ENCODE data around the gene ZSWIM5.
"Not testable (repeated sequence)": the region's sequence is repeated elsewhere in the genome, so short reads cannot be mapped to it uniquely, and the experiment has no call there.

Gene ZSWIM5

GRCh38 chr1:45205011-45205909, 1.1 kb downstream of the ZSWIM5 start:
- DNase-seq (ENCODE audit: extremely low read depth in 1 of 2, low read depth in 1 of 2): no peak

- DNase-seq (ENCODE audit: extremely low read depth in 1 of 2, low read depth in 1 of 2): no peak
Measured at GRCh38 chr1:45200906-45201500, 5.4 kb downstream of the ZSWIM5 start.

GRCh38 chr1:45200435-45200834, 6.0 kb downstream of the ZSWIM5 start:
- no peak for DNase-seq (ENCODE audit: extremely low read depth in 1 of 2, low read depth in 1 of 2)

GRCh38 chr1:45198185-45198584, 8.2 kb downstream of the ZSWIM5 start:
- DNase-seq (ENCODE audit: extremely low read depth in 1 of 2, low read depth in 1 of 2): no peak

- no peak for DNase-seq (ENCODE audit: extremely low read depth in 1 of 2, low read depth in 1 of 2)
Measured at GRCh38 chr1:45196863-45197262, 9.5 kb downstream of the ZSWIM5 start.

- no peak for DNase-seq (ENCODE audit: extremely low read depth in 1 of 2, low read depth in 1 of 2)
Measured at GRCh38 chr1:45191418-45191783, 15.0 kb downstream of the ZSWIM5 start.

- DNase-seq (ENCODE audit: extremely low read depth in 1 of 2, low read depth in 1 of 2): no peak
Measured at GRCh38 chr1:45187725-45188124, 18.7 kb downstream of the ZSWIM5 start.

GRCh38 chr1:45179918-45180519, 26.4 kb downstream of the ZSWIM5 start:
- not testable (repeated sequence) for DNase-seq (ENCODE audit: extremely low read depth in 1 of 2, low read depth in 1 of 2)

- no peak for DNase-seq (ENCODE audit: extremely low read depth in 1 of 2, low read depth in 1 of 2)
Measured at GRCh38 chr1:45177452-45177851, 29.0 kb downstream of the ZSWIM5 start.

GRCh38 chr1:45172764-45173163, 33.6 kb downstream of the ZSWIM5 start:
- DNase-seq (ENCODE audit: extremely low read depth in 1 of 2, low read depth in 1 of 2): no peak

- DNase-seq (ENCODE audit: extremely low read depth in 1 of 2, low read depth in 1 of 2): no peak
Measured at GRCh38 chr1:45172005-45172404, 34.4 kb downstream of the ZSWIM5 start.

- DNase-seq (ENCODE audit: extremely low read depth in 1 of 2, low read depth in 1 of 2): no peak
Measured at GRCh38 chr1:45171575-45171974, 34.8 kb downstream of the ZSWIM5 start.

GRCh38 chr1:45170151-45170742, 36.2 kb downstream of the ZSWIM5 start:
- no peak for DNase-seq (ENCODE audit: extremely low read depth in 1 of 2, low read depth in 1 of 2)

GRCh38 chr1:45167947-45168346, 38.5 kb downstream of the ZSWIM5 start:
- DNase-seq (ENCODE audit: extremely low read depth in 1 of 2, low read depth in 1 of 2): not testable (repeated sequence)

GRCh38 chr1:45164307-45164706, 42.1 kb downstream of the ZSWIM5 start:
- not testable (repeated sequence) for DNase-seq (ENCODE audit: extremely low read depth in 1 of 2, low read depth in 1 of 2)

GRCh38 chr1:45163111-45163510, 43.3 kb downstream of the ZSWIM5 start:
- DNase-seq (ENCODE audit: extremely low read depth in 1 of 2, low read depth in 1 of 2): not testable (repeated sequence)

- DNase-seq (ENCODE audit: extremely low read depth in 1 of 2, low read depth in 1 of 2): not testable (repeated sequence)
Measured at GRCh38 chr1:45162041-45163035, 44.1 kb downstream of the ZSWIM5 start.

GRCh38 chr1:45155957-45156356, 50.4 kb downstream of the ZSWIM5 start:
- no peak for DNase-seq (ENCODE audit: extremely low read depth in 1 of 2, low read depth in 1 of 2)

GRCh38 chr1:45155423-45155822, 51.0 kb downstream of the ZSWIM5 start:
- DNase-seq (ENCODE audit: extremely low read depth in 1 of 2, low read depth in 1 of 2): no peak

- no peak for DNase-seq (ENCODE audit: extremely low read depth in 1 of 2, low read depth in 1 of 2)
Measured at GRCh38 chr1:45152126-45152525, 54.3 kb downstream of the ZSWIM5 start.
